K562 (cell line): ENCODE results near the gene SUPT3H.

Source experiments
- CREB3 ChIP-seq: fragments of 450-650 bp; conservative IDR thresholded peaks from 2 replicates; pipeline ENCODE4 v1.6.1; 2016; ENCODE audit warnings: missing genetic modification characterization, low read depth, mild to moderate bottlenecking, missing compliant biosample characterization, moderate library complexity
- EGR1 ChIP-seq: fragments of 450-650 bp; conservative IDR thresholded peaks from 2 replicates; pipeline ENCODE4 v1.6.1; 2017; ENCODE audit warnings: mild to moderate bottlenecking
- EP300 ChIP-seq: IDR thresholded peaks from 2 replicates; pipeline ENCODE4 v1.6.1; 2012; ENCODE audit warnings: low read length, improper control_type of control experiment
- FOXA3 ChIP-seq, 2 experiments: fragments of 450-650 bp in 1 of 2; sonication (generic) in 1 of 2; formaldehyde crosslinking; IDR thresholded peaks in 1 of 2; conservative IDR thresholded peaks in 1 of 2; 2 replicates each; pipeline versions ENCODE4 v1.4.0 to v1.8.0; 2020 to 2022; ENCODE audit warnings: mild to moderate bottlenecking in 2 of 2, missing genetic modification reagents in 1 of 2
- KAT7 ChIP-seq: sonication (generic); formaldehyde crosslinking; IDR thresholded peaks from 2 replicates; pipeline ENCODE4 v1.8.0; 2022; ENCODE audit warnings: missing genetic modification reagents, mild to moderate bottlenecking, borderline replicate concordance
- MYC ChIP-seq, 2 experiments: fragments of 250-450 bp in 1 of 2; sonication (Bioruptor Pico) in 1 of 2; IDR thresholded peaks; 2 replicates each; pipeline versions ENCODE4 v1.5.1 to v1.6.1; 2012 to 2021; ENCODE audit warnings: low read depth in 2 of 2, borderline replicate concordance in 1 of 2, improper control_type of control experiment in 1 of 2, low read length in 1 of 2, mild to moderate bottlenecking in 1 of 2, moderate library complexity in 1 of 2
- PRPF4 ChIP-seq: fragments of 200-400 bp; formaldehyde crosslinking; IDR thresholded peaks from one replicate; pipeline ENCODE4 v1.6.1; 2017; ENCODE audit warnings: low read length, low read depth, mild to moderate bottlenecking; ENCODE audit not compliant: insufficient read depth, poor library complexity, severe bottlenecking
- SIRT6 ChIP-seq: IDR thresholded peaks from one replicate; pipeline ENCODE4 v1.6.1; 2012; ENCODE audit warnings: low read depth, mild to moderate bottlenecking, control low read depth, inconsistent platforms, low read length, moderate library complexity
- ZNF407 ChIP-seq: fragments of 450-650 bp; IDR thresholded peaks from 2 replicates; pipeline ENCODE4 v1.6.1; 2016; ENCODE audit warnings: low read depth

GRCh38 chr6:44983467-44984365, 394.0 kb downstream of the SUPT3H start:
- TF ChIP-seq ZNF407 (no peak), PRPF4 (no peak), CREB3 (tag) (no peak), SIRT6 (no peak), EP300 (no peak), FOXA3 (CRISPR knock-in tag; conservative IDR thresholded peaks at IDR 0.05 in 1 of 2, IDR thresholded peaks at IDR 0.05 in 1 of 2) (no peak), MYC (IDR thresholded peaks at IDR 0.05; ENCODE audit: low read depth, low read length) (no peak), MYC (CRISPR knock-in tag; IDR thresholded peaks at IDR 0.05; ENCODE audit: borderline replicate concordance, low read depth) (no peak), EGR1 (no peak), KAT7 (CRISPR knock-in tag) (no peak)
